HG03469 (cell line): Measurements from ENCODE around the gene IPO4.
"Not testable (repeated sequence)": the region's sequence is repeated elsewhere in the genome, so short reads cannot be mapped to it uniquely, and the experiment has no call there.

ENCODE experiments used
- ATAC-seq: cut with Tn5 transposase; IDR thresholded peaks from one replicate; pipeline ENCODE4 v1.9.1; 2021; ENCODE audit warnings: mild to moderate bottlenecking, moderate library complexity, moderate number of reproducible peaks; ENCODE audit not compliant: unreplicated experiment

Gene IPO4

DNA sequence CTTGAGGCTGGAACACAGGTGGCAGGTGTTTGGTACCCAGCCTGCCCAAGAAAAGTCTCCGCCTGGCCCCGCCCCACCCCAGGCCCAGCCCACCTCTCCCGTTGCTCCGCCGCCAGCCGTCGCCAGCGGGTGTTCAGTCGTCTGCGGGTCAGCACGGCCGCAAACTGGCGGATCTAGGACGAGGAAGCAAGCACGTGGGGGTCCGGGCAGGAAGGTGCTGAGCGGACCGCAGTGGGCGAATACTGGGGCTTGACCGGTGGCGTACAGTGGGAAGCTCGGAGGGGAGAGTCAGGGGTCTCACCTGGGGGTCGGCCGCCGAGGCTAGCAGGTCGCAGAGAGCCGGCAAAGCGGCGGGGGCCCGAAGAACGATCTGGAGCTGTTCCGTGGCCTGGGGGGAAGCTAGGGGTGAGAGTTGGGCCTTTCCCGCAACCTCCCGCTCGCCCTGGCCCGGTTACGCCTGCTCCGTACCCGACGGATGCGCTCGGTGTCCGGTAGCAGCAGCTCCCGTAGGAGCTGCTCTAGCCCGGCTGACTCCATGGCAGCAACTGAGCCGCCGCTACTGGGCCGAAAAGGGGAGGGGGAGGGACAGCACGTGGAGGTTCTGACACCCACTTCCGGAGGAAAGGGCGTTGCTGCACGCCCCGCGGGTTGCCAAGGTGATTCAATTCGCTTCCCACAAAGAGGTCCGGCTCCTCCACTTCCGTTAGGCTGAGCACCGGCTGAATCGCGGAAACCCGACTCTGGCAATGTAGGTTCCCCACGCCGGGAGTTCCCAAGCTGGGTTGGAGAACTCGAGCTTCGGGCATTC lies at the start of gene IPO4:
IPO4 (minus strand) TSS at position 566 of the 808 bp plus-strand sequence; CDS start at position 537, 29 bp downstream.
- peak; percentile 78 for ATAC-seq

DNA sequence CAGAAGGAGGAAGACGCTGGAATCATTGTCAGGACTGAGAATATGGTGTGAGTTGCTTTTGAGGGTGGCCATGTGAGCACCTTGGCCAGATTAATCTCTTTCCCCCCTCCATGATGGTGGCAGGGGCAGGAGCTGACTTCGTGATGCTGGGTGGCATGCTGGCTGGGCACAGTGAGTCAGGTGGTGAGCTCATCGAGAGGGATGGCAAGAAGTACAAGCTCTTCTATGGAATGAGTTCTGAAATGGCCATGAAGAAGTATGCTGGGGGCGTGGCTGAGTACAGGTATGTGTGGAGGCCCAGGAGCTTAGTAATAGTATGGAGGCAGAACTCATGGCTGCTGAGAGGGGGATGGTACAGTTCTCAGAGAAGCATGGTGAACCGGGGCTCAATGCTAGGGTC lies 49.5 kb upstream of the IPO4 start:
- ATAC-seq, result no peak

DNA sequence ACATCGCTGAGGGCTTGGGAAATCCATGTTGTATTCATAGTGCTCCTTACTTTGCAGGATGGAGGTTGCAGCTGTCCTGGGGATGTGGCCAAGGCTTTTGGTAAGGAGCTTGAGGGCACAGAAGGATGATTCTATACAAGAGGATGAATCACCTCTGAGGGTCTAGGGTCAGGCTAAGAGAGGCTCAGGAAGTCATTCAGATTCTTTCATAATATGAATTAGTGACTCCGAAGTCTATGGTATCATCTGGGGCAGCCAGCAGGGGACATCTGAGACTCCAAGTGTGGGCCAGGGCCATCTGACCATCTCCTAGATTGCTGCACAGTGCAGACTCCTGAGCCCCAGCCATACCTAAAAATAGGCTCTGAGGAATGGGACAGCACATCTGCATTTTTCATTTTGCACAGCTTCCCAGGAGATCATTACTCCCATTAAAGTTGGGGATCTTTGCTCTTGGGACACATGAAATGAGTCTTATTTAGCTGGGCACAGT lies 48.9 kb upstream of the IPO4 start:
- ATAC-seq, result no peak

- ATAC-seq, result no peak
These were observed 48.3 kb upstream of the IPO4 start for GRCh38 chr14:24236689-24237462.

DNA sequence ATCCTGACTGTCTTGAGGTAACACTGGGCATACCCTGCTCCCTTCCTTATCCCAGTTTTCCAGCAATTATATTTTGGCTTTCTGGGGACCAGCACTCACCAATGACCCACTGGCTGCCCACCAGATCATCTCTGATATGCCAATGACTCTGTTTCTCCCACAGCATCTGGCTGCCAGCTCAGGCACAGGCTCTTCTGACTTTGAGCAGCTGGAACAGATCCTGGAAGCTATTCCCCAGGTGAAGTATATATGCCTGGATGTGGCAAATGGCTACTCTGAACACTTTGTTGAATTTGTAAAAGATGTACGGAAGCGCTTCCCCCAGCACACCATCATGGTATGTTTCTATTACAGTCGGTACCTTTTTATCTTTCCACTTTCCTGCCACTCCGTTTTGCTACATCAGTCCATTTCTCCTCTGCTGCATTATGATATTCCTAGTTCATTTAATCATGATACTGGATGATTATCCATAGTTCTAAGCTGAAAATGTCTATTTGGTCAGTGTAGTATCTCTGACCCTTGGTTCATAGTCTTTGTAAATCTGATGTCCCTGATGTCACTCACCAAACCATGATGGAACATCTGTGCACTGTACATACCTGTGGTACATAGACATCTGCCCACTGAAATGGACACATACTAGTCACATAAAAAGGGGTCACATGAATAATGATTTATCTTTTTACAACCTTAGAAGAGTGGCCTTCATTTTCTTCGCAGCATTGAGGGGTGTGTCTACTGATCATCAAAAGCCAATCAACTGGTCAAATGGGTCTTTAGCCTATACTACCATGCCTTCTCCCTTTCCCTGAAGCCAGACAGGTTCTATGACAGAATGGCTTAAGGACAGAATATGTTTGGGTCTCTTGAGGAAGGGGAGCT lies 47.4 kb upstream of the IPO4 start:
- ATAC-seq, result no peak

- no peak for ATAC-seq
These were observed 45.7 kb upstream of the IPO4 start for GRCh38 chr14:24234095-24235005.

- no peak for ATAC-seq
These were observed 44.9 kb upstream of the IPO4 start for GRCh38 chr14:24233538-24233866.

- peak; percentile 29 for ATAC-seq
These were observed 44.3 kb upstream of the IPO4 start, which contains the start of gene GMPR2 for GRCh38 chr14:24232645-24233537. Gene GMPR2 (plus strand): TSS chr14:24232929. CDS start chr14:24233254, 325 bp downstream.

GRCh38 chr14:24232121-24232644 lies 43.6 kb upstream of the IPO4 start, which contains the start of gene NEDD8:
Gene NEDD8 (minus strand): TSS chr14:24232367. CDS start chr14:24232267, 100 bp downstream.
- peak; percentile 53 for ATAC-seq

GRCh38 chr14:24231263-24232120 lies 42.9 kb upstream of the IPO4 start:
- ATAC-seq, result no peak

DNA sequence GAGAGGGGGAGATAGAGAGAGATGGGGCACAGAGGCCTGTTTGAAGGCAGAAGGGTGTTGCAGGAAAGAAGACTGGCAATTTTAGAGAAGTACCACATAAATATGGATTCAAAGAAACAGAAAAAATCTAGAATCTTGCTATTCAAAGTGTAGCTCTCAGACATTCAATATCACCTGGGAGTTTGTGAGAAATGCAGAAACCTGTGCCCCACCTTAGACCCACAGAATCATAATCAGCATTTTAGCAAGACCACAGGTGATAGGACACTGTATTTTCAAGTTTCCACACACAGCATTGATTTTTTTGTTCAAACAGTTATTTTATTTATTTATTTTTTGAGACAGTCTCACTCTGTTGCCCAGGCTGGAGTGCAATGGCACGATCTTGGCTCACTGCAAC lies 40.3 kb upstream of the IPO4 start:
- ATAC-seq, result no peak

DNA sequence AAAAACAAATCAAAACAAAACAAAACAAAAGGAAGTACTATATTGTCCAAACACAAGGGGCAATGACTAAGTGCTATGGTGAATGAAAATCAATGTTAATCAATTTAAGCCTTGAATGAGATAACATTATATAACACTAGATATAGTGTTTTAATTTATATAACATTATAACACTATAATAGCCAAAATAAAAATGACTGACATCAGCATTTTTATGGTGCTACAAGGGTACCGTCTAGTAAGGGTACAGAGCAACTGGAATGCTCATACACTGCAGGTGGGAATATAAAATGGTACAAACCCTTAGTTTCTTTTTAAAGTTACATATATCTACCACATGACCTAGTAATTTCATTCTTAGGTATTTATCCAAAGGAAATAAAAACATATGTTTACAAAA lies 37.9 kb upstream of the IPO4 start:
- ATAC-seq, result no peak

DNA sequence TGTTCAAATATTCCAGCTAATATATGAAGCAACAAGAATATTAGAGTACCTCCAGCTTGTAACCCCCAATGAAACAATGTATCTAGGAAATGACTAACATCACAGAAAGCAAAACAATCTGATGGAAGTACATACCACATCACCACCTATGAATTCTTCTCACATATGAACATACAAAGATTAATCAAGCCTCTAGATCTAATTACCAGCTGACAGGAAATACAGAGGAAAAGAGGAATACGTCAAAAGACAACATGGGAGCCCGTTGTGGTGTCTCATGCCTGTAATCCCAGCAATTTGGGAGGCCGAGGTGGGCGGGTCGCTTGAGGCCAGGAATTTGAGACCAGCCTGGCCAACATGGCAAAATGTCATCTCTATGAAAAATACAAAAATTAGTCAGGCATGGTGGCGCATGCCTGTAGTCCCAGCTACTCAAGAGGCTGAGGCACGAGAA lies 36.0 kb upstream of the IPO4 start:
- no peak for ATAC-seq

DNA sequence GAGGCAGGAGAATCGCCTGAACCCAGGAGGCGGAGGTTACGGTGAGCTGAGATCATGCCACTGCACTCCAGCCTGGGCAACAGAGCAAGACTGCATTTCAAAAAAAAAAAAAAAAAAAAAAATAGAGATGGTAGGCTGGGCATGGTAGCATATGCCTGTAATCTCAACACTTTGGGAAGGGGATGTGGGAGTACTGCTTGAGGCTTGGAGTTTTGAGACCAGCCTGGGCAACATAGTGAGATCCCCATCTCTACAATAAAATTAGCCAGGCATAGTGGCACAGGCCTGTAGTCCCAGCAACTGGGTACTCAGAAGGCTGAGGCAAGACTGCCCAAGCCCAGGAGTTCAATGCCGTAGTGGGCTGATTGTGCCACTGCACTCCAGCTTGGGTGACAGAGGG lies 34.4 kb upstream of the IPO4 start:
- not testable (repeated sequence) for ATAC-seq

GRCh38 chr14:24219521-24219920 lies 30.9 kb upstream of the IPO4 start:
- ATAC-seq, result no peak

DNA sequence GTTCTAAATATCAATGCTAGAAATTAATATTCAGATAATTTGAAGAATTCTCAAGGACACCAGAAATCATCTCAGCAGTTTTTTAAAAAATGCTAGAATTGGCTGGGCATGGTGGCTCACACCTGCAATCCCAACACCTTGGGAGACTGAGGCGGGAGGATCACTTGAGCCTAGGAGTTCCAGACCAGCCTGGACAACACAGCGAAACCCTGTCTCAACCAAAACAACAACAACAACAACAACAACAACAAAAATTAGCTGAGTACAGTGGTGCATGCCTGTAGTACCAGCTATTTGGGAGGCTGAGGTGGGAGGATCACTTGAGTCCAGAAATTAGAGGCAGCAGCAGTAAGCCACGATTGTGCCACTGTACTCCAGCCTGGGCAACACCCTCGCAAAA lies 30.5 kb upstream of the IPO4 start:
- no peak for ATAC-seq

DNA sequence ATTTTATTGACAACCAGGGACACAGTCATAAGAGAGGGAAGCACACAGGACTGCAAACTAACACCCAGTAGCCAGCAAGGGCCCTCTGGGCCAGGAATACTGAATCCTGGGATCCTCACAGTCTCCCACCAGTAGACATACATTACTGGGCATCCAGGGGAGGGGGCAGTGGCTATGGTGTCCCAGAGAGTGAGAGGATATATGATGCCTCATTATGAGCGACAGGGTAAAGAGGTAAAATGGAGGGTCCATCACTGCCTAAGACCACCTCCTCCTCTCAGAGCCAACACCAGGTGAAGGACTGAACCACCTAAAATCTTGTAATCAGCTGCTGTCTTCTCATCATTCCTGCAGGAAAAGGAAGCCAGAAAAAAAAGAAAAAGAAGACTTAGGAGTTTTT lies 28.3 kb upstream of the IPO4 start:
- ATAC-seq, result not testable (repeated sequence)

DNA sequence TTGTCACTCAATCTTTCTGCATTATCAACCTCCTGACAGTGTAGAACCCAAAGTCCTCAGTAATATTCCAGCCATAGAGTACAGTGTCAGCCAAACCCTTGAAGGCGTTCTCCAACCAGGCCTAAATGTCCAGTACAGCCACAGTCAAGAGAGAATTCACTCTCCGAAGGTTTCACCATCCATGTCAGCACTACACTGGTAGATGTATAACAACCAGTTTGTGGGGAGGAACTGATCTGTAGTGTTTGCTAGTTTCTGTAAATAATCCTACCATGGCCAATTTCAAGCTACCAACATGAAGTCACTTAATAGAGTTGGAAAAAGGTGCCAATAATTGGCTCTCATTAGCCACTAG lies 27.7 kb upstream of the IPO4 start:
- no peak for ATAC-seq
